Mammary epithelial cell (primary cell): ENCODE results near the gene FAM124B.

ENCODE experiments used
- CTCF ChIP-seq, 2 donors: IDR thresholded peaks in 1 of 2; conservative IDR thresholded peaks in 1 of 2; 2 replicates each; pipeline ENCODE4 v1.5.1; 2011 to 2012; ENCODE audit warnings: inconsistent platforms in 2 of 2, low read length in 2 of 2, mild to moderate bottlenecking in 2 of 2, control low read depth in 1 of 2, low read depth in 1 of 2; ENCODE audit not compliant: insufficient read depth in 1 of 2; ENCODE audit errors: extremely low read depth in 1 of 2
- EZH2 ChIP-seq: IDR thresholded peaks from 2 replicates; pipeline ENCODE4 v1.6.1; 2012; ENCODE audit warnings: low read length, inconsistent platforms, borderline replicate concordance

GRCh38 chr2:224444021-224444420 is 42.1 kb upstream of the FAM124B start:
- TF ChIP-seq EZH2 (no peak), CTCF (conservative IDR thresholded peaks at IDR 0.05 in 1 of 2, IDR thresholded peaks at IDR 0.05 in 1 of 2; ENCODE audit: extremely low read depth in 1 of 2, insufficient read depth in 1 of 2, low read depth in 1 of 2, low read length in 2 of 2) (no peak)
